HepG2 (cell line): ENCODE data around the gene VPS11. TPM values are rescaled to one million over a fixed set of nuclear protein-coding genes. Genes with fewer than 3 reads are reported as not detected.

Experiments used
- ATF6 ChIP-seq: sonication (generic); formaldehyde crosslinking; conservative IDR thresholded peaks from 2 replicates; pipeline ENCODE4 v1.4.0; 2020; ENCODE audit warnings: missing genetic modification reagents
- CENPT ChIP-seq: sonication (generic); formaldehyde crosslinking; IDR thresholded peaks from 2 replicates; pipeline ENCODE4 v1.8.0; 2022; ENCODE audit warnings: low read depth, mild to moderate bottlenecking, moderate library complexity, missing genetic modification reagents
- EHMT2 ChIP-seq: fragments of 200-600 bp; sonication (generic); IDR thresholded peaks from 2 replicates; pipeline ENCODE4 v1.7.0; 2017; ENCODE audit warnings: antibody characterized with exemption, low read depth, low read length, borderline replicate concordance
- KDM2A ChIP-seq: sonication (generic); formaldehyde crosslinking; IDR thresholded peaks from 2 replicates; pipeline ENCODE4 v1.4.0; 2020; ENCODE audit warnings: low read depth, missing genetic modification reagents, borderline replicate concordance
- MNT ChIP-seq: fragments of 450-650 bp; IDR thresholded peaks from 2 replicates; pipeline ENCODE4 v1.6.1; 2016
- SP2 ChIP-seq: sonication (generic); formaldehyde crosslinking; IDR thresholded peaks from 2 replicates; pipeline ENCODE4 v1.5.1; 2020; ENCODE audit warnings: mild to moderate bottlenecking, missing genetic modification reagents
- ZFP90 ChIP-seq: sonication (generic); formaldehyde crosslinking; IDR thresholded peaks from 2 replicates; pipeline ENCODE4 v1.8.0; 2022; ENCODE audit warnings: missing genetic modification reagents, mild to moderate bottlenecking, inconsistent platforms, borderline replicate concordance
- ZHX2 ChIP-seq, 2 experiments: sonication (generic) in 1 of 2; formaldehyde crosslinking in 1 of 2; IDR thresholded peaks; 2 replicates each; pipeline versions ENCODE4 v1.6.1 to v1.9.0; 2014 to 2022; ENCODE audit warnings: antibody characterized with exemption in 1 of 2, borderline replicate concordance in 1 of 2, inconsistent platforms in 1 of 2, low read depth in 1 of 2, missing genetic modification reagents in 1 of 2
- ZNF160 ChIP-seq: sonication (generic); formaldehyde crosslinking; IDR thresholded peaks from 2 replicates; pipeline ENCODE4 v1.8.0; 2022; ENCODE audit warnings: mild to moderate bottlenecking, inconsistent platforms, missing genetic modification reagents
- ZNF263 ChIP-seq: sonication (generic); formaldehyde crosslinking; IDR thresholded peaks from 2 replicates; pipeline ENCODE4 v1.4.0; 2020; ENCODE audit warnings: missing genetic modification reagents
- ZNF33B ChIP-seq: sonication (generic); formaldehyde crosslinking; IDR thresholded peaks from 2 replicates; pipeline ENCODE4 v1.5.1; 2020; ENCODE audit warnings: mild to moderate bottlenecking, missing genetic modification reagents
- ZNF713 ChIP-seq: sonication (generic); formaldehyde crosslinking; IDR thresholded peaks from 2 replicates; pipeline ENCODE4 v1.4.0; 2020; ENCODE audit warnings: mild to moderate bottlenecking, missing genetic modification reagents
- ZNF788 ChIP-seq: sonication (generic); formaldehyde crosslinking; IDR thresholded peaks from 2 replicates; pipeline ENCODE4 v1.5.0; 2020; ENCODE audit warnings: mild to moderate bottlenecking, missing genetic modification reagents, borderline replicate concordance
- ZSCAN21 ChIP-seq: sonication (generic); formaldehyde crosslinking; IDR thresholded peaks from 2 replicates; pipeline ENCODE4 v1.8.0; 2022; ENCODE audit warnings: mild to moderate bottlenecking, missing genetic modification reagents, moderate library complexity, borderline replicate concordance
- polyA plus RNA-seq, 8 experiments: library from polyadenylated mRNA; depleted of rRNA in 3 of 8; stranded (reverse) in 7 of 8; unstranded in 1 of 8; fragments of >200 nt; fragmentation: Illumina TruSeq in 4 of 8; extraction: Trizol in 4 of 8; gene quantifications; 2 replicates each; pipeline versions ENCODE4 v1.2.1 to v1.2.3, GENCODE V29; 2011 to 2016; ENCODE audit warnings: low read depth in 4 of 8, missing spikeins in 1 of 8, mixed read lengths in 1 of 8; ENCODE audit not compliant: insufficient read depth in 1 of 8
- total RNA-seq, 5 experiments: library from RNA; depleted of rRNA; stranded (reverse); fragments of >200 nt; fragmentation: Illumina TruSeq; extraction: Trizol; gene quantifications; 2 replicates each; pipeline ENCODE4 v1.2.3, GENCODE V29; 2016; ENCODE audit warnings: low read depth in 1 of 5
- TF ChIP-seq, protein P1 (sequence below): sonication (generic); formaldehyde crosslinking; IDR thresholded peaks from 2 replicates; pipeline ENCODE4 v1.4.0; 2020; ENCODE audit warnings: mild to moderate bottlenecking, missing genetic modification reagents

The VPS11 gene
- total and polyA plus RNA-seq, 2 of the 13 experiments (the other 11 are each of a cell fraction or from before 2014, with no cell fraction given), result 13.7 to 21.6 TPM

- TF ChIP-seq MNT (no peak), EHMT2 (no peak), KDM2A (peak; percentile 48; the same call in 1 of the 2 replicates), CENPT (no peak), ZSCAN21 (CRISPR knock-in tag) (0 out of 2 replicates have a peak, but pooled peaks have one; percentile 32), ZNF160 (CRISPR knock-in tag) (no peak), ZNF33B (CRISPR knock-in tag) (no peak), ZNF713 (CRISPR knock-in tag) (no peak), ZNF788 (peak; percentile 19; the same call in 1 of the 2 replicates), ZNF263 (CRISPR knock-in tag) (no peak), ZFP90 (CRISPR knock-in tag) (no peak), ATF6 (CRISPR knock-in tag) (no peak), SP2 (CRISPR knock-in tag) (no peak), ZHX2 (IDR thresholded peaks at IDR 0.05; ENCODE audit: low read depth) (no peak), ZHX2 (CRISPR knock-in tag; IDR thresholded peaks at IDR 0.05; ENCODE audit: borderline replicate concordance) (no peak)
- TF ChIP-seq, protein P1, sequence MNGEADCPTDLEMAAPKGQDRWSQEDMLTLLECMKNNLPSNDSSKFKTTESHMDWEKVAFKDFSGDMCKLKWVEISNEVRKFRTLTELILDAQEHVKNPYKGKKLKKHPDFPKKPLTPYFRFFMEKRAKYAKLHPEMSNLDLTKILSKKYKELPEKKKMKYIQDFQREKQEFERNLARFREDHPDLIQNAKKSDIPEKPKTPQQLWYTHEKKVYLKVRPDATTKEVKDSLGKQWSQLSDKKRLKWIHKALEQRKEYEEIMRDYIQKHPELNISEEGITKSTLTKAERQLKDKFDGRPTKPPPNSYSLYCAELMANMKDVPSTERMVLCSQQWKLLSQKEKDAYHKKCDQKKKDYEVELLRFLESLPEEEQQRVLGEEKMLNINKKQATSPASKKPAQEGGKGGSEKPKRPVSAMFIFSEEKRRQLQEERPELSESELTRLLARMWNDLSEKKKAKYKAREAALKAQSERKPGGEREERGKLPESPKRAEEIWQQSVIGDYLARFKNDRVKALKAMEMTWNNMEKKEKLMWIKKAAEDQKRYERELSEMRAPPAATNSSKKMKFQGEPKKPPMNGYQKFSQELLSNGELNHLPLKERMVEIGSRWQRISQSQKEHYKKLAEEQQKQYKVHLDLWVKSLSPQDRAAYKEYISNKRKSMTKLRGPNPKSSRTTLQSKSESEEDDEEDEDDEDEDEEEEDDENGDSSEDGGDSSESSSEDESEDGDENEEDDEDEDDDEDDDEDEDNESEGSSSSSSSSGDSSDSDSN, result peak; percentile 33; the same call in 1 of the 2 replicates
Observed at GRCh38 chr11:119024430-119025098, 43.1 kb upstream of the VPS11 start (continued).
